HepG2 (cell line): ENCODE results near the gene MICAL1. TPM values are rescaled to one million over a fixed set of nuclear protein-coding genes. Genes with fewer than 3 reads are reported as not detected.

Experiments
- ATAC-seq: fragments of 200-7000 bp; cut with Tn5 transposase; 3 replicates; pipeline ENCODE4 v1.9.1; 2020; ENCODE audit warnings: mild to moderate bottlenecking, moderate library complexity
- BruUV-seq: library from RNA; stranded (reverse); fragments of 400-500 nt; replicated peaks from 2 replicates; lab custom pipeline; 2021; lab: Mats Ljungman, UMichigan
- CTCF ChIA-PET: fragments of 300-600 bp; formaldehyde crosslinking; extraction: SDS; loops from one replicate; lab custom pipeline; 2021; ENCODE audit warnings: low total read pairs, inconsistent platforms, low intra/inter-chr PET ratio; lab: Yijun Ruan, JAX
- POLR2A ChIA-PET: fragments of 350-600 bp; sonication (Branson Sonifier 250); formaldehyde crosslinking; loops from one replicate; lab custom pipeline; 2020; ENCODE audit warnings: antibody characterized with exemption, inconsistent platforms; lab: Yijun Ruan, JAX
- DNase-seq: peaks from one replicate; pipeline ENCODE4 v3.0.0-alpha.2; 2015; ENCODE audit warnings: low spot score
- FAIRE-seq: peaks from 3 replicates; lab custom pipeline; 2011; peaks lifted over from hg19 to GRCh38; lab: Jason Lieb, UNC
- H2AFZ ChIP-seq: one replicate; pipeline ENCODE4 v1.6.1; 2011; ENCODE audit warnings: low read length, inconsistent platforms
- H3K27ac ChIP-seq: fragments of 300-600 bp; 3 replicates; pipeline ENCODE4 v1.8.0; 2011; ENCODE audit warnings: mixed run types, mild to moderate bottlenecking, mixed read lengths, low read length, inconsistent platforms; ENCODE audit not compliant: insufficient read depth; ENCODE audit errors: extremely low read length
- H3K27me3 ChIP-seq, 2 experiments: fragments of 200-600 bp in 1 of 2; 2 replicates in 1 of 2; 3 replicates in 1 of 2; pipeline versions ENCODE4 v1.6.0 to v1.8.0; 2011; ENCODE audit warnings: low read length in 2 of 2, mild to moderate bottlenecking in 2 of 2, moderate library complexity in 2 of 2, inconsistent platforms in 1 of 2; ENCODE audit not compliant: insufficient read depth in 2 of 2, control insufficient read depth in 1 of 2
- H3K36me3 ChIP-seq, 2 experiments: fragments of 200-600 bp in 1 of 2; replicated peaks in 1 of 2; 2 replicates in 1 of 2; 3 replicates in 1 of 2; pipeline versions ENCODE4 v1.5.1 to v1.8.0; 2011; ENCODE audit warnings: low read length in 2 of 2, inconsistent platforms in 1 of 2; ENCODE audit not compliant: insufficient read depth in 2 of 2, control insufficient read depth in 1 of 2
- H3K4me1 ChIP-seq: 2 replicates; pipeline ENCODE4 v1.5.1; 2012; ENCODE audit warnings: low read length, inconsistent platforms; ENCODE audit not compliant: insufficient read depth
- H3K4me2 ChIP-seq: 2 replicates; pipeline ENCODE4 v1.6.0; 2011; ENCODE audit warnings: low read depth, low read length, inconsistent platforms
- H3K4me3 ChIP-seq, 3 experiments: fragments of 200-600 bp in 1 of 3; sonication (generic), shearing (Covaris generic) in 1 of 3; replicated peaks in 1 of 3; 2 replicates each; pipeline ENCODE4 v1.5.1; 2011 to 2016; ENCODE audit warnings: low read length in 3 of 3, inconsistent platforms in 2 of 3, low read depth in 2 of 3, mild to moderate bottlenecking in 2 of 3, control low read depth in 1 of 3, mixed read lengths in 1 of 3; ENCODE audit not compliant: insufficient read depth in 1 of 3
- H3K79me2 ChIP-seq: one replicate; pipeline ENCODE4 v1.6.1; 2011; ENCODE audit warnings: low read length, inconsistent platforms; ENCODE audit not compliant: insufficient read depth
- H3K9ac ChIP-seq: 2 replicates; pipeline ENCODE4 v1.6.0; 2011; ENCODE audit warnings: mild to moderate bottlenecking, low read depth, low read length, inconsistent platforms; ENCODE audit not compliant: insufficient read depth
- H3K9me3 ChIP-seq: 2 replicates; pipeline ENCODE4 v1.5.1; 2012; ENCODE audit warnings: mild to moderate bottlenecking, low read length
- H4K20me1 ChIP-seq: 2 replicates; pipeline ENCODE4 v1.6.0; 2011; ENCODE audit warnings: inconsistent platforms, mild to moderate bottlenecking, low read length, moderate library complexity; ENCODE audit not compliant: insufficient read depth
- ESRRA ChIP-seq: sonication (generic); formaldehyde crosslinking; IDR thresholded peaks from 2 replicates; pipeline ENCODE4 v1.5.1; 2020; ENCODE audit warnings: mild to moderate bottlenecking, low read depth, missing genetic modification reagents
- HDAC6 ChIP-seq: fragments of 200-600 bp; sonication (generic); IDR thresholded peaks from 2 replicates; pipeline ENCODE4 v1.7.0; 2017; ENCODE audit warnings: mild to moderate bottlenecking, antibody characterized with exemption, low read length, low read depth
- POGZ ChIP-seq: sonication (generic); formaldehyde crosslinking; IDR thresholded peaks from 2 replicates; pipeline ENCODE4 v1.4.0; 2020; ENCODE audit warnings: mild to moderate bottlenecking, missing genetic modification reagents
- RFXAP ChIP-seq: sonication (generic); formaldehyde crosslinking; IDR thresholded peaks from 2 replicates; pipeline ENCODE4 v1.4.0; 2020; ENCODE audit warnings: missing genetic modification reagents, borderline replicate concordance
- SMARCE1 ChIP-seq: fragments of 450-650 bp; IDR thresholded peaks from 2 replicates; pipeline ENCODE4 v1.6.1; 2017; ENCODE audit warnings: borderline replicate concordance
- TMF1 ChIP-seq: sonication (generic); formaldehyde crosslinking; IDR thresholded peaks from 2 replicates; pipeline ENCODE4 v1.8.1; 2022; ENCODE audit warnings: low read depth, missing genetic modification reagents
- YEATS4 ChIP-seq: sonication (generic); formaldehyde crosslinking; IDR thresholded peaks from 2 replicates; pipeline ENCODE4 v1.4.0; 2020; ENCODE audit warnings: missing genetic modification reagents, borderline replicate concordance
- ZNF282 ChIP-seq: fragments of 450-650 bp; IDR thresholded peaks from 2 replicates; pipeline ENCODE4 v1.6.1; 2018; ENCODE audit not compliant: partially characterized antibody
- ZNF326 ChIP-seq: sonication (generic); formaldehyde crosslinking; IDR thresholded peaks from 2 replicates; pipeline ENCODE4 v1.4.0; 2020; ENCODE audit warnings: missing genetic modification reagents, borderline replicate concordance
- ZNF629 ChIP-seq: sonication (generic); formaldehyde crosslinking; conservative IDR thresholded peaks from 2 replicates; pipeline ENCODE4 v1.5.0; 2020; ENCODE audit warnings: missing genetic modification reagents
- ZNF792 ChIP-seq: IDR thresholded peaks from 2 replicates; pipeline ENCODE4 v1.6.1; 2016
- WGBS: methylation state at CpG from one replicate; pipeline ENCODE4 v1.1.6; 2017; ENCODE audit warnings: low lambda C conversion rate; 5-methylcytosine and 5-hydroxymethylcytosine counted together
- in situ Hi-C: cut with HindIII; loops from 2 replicates; pipeline ENCODE4 v1.10.0; 2017; ENCODE audit warnings: low pct_unique_long_range_greater_than_20kb; ENCODE audit not compliant: extremely low pct_ligation_motif_present
- intact Hi-C: fragments of 100-400 bp; cut with micrococcal nuclease; formaldehyde crosslinking; loops from one replicate; pipeline ENCODE4 v1.10.0; 2022; ENCODE audit not compliant: unreplicated experiment
- polyA plus RNA-seq, 8 experiments: library from polyadenylated mRNA; depleted of rRNA in 3 of 8; stranded (reverse) in 7 of 8; unstranded in 1 of 8; fragments of >200 nt; fragmentation: Illumina TruSeq in 4 of 8; extraction: Trizol in 4 of 8; gene quantifications; 2 replicates each; pipeline versions ENCODE4 v1.2.1 to v1.2.3, GENCODE V29; 2011 to 2016; ENCODE audit warnings: low read depth in 4 of 8, missing spikeins in 1 of 8, mixed read lengths in 1 of 8; ENCODE audit not compliant: insufficient read depth in 1 of 8
- total RNA-seq, 5 experiments: library from RNA; depleted of rRNA; stranded (reverse); fragments of >200 nt; fragmentation: Illumina TruSeq; extraction: Trizol; gene quantifications; 2 replicates each; pipeline ENCODE4 v1.2.3, GENCODE V29; 2016; ENCODE audit warnings: low read depth in 1 of 5
- TF ChIP-seq, protein P1 (sequence below): sonication (generic); formaldehyde crosslinking; IDR thresholded peaks from 2 replicates; pipeline ENCODE4; 2020; ENCODE audit warnings: missing genetic modification reagents, mild to moderate bottlenecking, borderline replicate concordance
- TF ChIP-seq, protein P2 (sequence below): sonication (generic); formaldehyde crosslinking; conservative IDR thresholded peaks from 2 replicates; pipeline ENCODE4 v1.5.0; 2020; ENCODE audit warnings: missing genetic modification reagents
- TF ChIP-seq, protein P3 (sequence below): sonication (generic); formaldehyde crosslinking; IDR thresholded peaks from one replicate; pipeline ENCODE4 v1.5.1; 2020; ENCODE audit warnings: mild to moderate bottlenecking, missing genetic modification reagents; ENCODE audit errors: not compliant biosample characterization

The MICAL1 gene
- total and polyA plus RNA-seq, 2 of the 13 experiments (the other 11 are each of a cell fraction or from before 2014, with no cell fraction given): 6.9 to 39.0 TPM

DNA sequence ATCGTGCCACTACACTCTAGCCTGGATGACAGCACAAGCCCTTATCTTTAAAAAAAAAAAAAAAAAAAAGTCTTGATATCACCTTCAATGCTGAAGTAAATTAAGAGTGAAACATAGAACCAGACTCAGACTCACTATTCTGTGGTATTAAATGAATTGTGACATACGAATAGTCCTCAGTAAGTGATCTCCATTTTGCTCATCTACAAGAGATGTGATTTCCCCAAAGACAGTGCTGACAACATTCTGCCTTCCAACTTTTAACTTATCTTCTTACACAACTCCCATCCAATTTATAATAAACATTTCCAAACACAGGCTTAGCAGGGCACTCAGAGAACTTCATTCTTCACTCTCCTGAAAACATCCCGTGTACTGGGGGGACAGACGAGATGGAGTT lies 19.4 kb upstream of the MICAL1 start:
- Histone ChIP-seq H3K4me3 (no peak overlapping the region), H3K4me1 (peaks cover 37% of the 10 kb centered on the region), H3K79me2 (peaks cover 12% of the 10 kb centered on the region), H3K9me3 (no peaks in the 10 kb centered on the region), H3K27me3 (no peaks in the 10 kb centered on the region), H3K27ac (no peak overlapping the region), H2AFZ (no peak overlapping the region), H3K4me2 (no peak overlapping the region), H3K9ac (no peak overlapping the region), H4K20me1 (no peaks in the 10 kb centered on the region), H3K36me3 (peaks cover 18 to 45% of the 10 kb centered on the region in 2 experiments; a peak in 4 of 5 replicates)
- in situ Hi-C loops: no loop called here
- 96% methylated on average over 4 of the region's 4 CpGs for WGBS
- intact Hi-C loops: no loop called here
- POLR2A ChIA-PET: no interaction called here
- CTCF ChIA-PET: no interaction called here
- FAIRE-seq (no peak), DNase-seq (no peak), ATAC-seq (no peak)
- no TSS peak for BruUV-seq
- TF ChIP-seq TMF1 (CRISPR knock-in tag) (no peak), ZNF282 (no peak), ESRRA (CRISPR knock-in tag) (no peak), RFXAP (CRISPR knock-in tag) (no peak), SMARCE1 (no peak), POGZ (CRISPR knock-in tag) (no peak), ZNF326 (CRISPR knock-in tag) (no peak), YEATS4 (CRISPR knock-in tag) (no peak), HDAC6 (no peak), ZNF629 (no peak), ZNF792 (CRISPR knock-in tag) (no peak)
- TF ChIP-seq, protein P1, sequence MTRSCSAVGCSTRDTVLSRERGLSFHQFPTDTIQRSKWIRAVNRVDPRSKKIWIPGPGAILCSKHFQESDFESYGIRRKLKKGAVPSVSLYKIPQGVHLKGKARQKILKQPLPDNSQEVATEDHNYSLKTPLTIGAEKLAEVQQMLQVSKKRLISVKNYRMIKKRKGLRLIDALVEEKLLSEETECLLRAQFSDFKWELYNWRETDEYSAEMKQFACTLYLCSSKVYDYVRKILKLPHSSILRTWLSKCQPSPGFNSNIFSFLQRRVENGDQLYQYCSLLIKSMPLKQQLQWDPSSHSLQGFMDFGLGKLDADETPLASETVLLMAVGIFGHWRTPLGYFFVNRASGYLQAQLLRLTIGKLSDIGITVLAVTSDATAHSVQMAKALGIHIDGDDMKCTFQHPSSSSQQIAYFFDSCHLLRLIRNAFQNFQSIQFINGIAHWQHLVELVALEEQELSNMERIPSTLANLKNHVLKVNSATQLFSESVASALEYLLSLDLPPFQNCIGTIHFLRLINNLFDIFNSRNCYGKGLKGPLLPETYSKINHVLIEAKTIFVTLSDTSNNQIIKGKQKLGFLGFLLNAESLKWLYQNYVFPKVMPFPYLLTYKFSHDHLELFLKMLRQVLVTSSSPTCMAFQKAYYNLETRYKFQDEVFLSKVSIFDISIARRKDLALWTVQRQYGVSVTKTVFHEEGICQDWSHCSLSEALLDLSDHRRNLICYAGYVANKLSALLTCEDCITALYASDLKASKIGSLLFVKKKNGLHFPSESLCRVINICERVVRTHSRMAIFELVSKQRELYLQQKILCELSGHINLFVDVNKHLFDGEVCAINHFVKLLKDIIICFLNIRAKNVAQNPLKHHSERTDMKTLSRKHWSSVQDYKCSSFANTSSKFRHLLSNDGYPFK (CRISPR knock-in tag): no peak
- TF ChIP-seq, protein P2, sequence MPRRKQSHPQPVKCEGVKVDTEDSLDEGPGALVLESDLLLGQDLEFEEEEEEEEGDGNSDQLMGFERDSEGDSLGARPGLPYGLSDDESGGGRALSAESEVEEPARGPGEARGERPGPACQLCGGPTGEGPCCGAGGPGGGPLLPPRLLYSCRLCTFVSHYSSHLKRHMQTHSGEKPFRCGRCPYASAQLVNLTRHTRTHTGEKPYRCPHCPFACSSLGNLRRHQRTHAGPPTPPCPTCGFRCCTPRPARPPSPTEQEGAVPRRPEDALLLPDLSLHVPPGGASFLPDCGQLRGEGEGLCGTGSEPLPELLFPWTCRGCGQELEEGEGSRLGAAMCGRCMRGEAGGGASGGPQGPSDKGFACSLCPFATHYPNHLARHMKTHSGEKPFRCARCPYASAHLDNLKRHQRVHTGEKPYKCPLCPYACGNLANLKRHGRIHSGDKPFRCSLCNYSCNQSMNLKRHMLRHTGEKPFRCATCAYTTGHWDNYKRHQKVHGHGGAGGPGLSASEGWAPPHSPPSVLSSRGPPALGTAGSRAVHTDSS (CRISPR knock-in tag): no peak
- TF ChIP-seq, protein P3, sequence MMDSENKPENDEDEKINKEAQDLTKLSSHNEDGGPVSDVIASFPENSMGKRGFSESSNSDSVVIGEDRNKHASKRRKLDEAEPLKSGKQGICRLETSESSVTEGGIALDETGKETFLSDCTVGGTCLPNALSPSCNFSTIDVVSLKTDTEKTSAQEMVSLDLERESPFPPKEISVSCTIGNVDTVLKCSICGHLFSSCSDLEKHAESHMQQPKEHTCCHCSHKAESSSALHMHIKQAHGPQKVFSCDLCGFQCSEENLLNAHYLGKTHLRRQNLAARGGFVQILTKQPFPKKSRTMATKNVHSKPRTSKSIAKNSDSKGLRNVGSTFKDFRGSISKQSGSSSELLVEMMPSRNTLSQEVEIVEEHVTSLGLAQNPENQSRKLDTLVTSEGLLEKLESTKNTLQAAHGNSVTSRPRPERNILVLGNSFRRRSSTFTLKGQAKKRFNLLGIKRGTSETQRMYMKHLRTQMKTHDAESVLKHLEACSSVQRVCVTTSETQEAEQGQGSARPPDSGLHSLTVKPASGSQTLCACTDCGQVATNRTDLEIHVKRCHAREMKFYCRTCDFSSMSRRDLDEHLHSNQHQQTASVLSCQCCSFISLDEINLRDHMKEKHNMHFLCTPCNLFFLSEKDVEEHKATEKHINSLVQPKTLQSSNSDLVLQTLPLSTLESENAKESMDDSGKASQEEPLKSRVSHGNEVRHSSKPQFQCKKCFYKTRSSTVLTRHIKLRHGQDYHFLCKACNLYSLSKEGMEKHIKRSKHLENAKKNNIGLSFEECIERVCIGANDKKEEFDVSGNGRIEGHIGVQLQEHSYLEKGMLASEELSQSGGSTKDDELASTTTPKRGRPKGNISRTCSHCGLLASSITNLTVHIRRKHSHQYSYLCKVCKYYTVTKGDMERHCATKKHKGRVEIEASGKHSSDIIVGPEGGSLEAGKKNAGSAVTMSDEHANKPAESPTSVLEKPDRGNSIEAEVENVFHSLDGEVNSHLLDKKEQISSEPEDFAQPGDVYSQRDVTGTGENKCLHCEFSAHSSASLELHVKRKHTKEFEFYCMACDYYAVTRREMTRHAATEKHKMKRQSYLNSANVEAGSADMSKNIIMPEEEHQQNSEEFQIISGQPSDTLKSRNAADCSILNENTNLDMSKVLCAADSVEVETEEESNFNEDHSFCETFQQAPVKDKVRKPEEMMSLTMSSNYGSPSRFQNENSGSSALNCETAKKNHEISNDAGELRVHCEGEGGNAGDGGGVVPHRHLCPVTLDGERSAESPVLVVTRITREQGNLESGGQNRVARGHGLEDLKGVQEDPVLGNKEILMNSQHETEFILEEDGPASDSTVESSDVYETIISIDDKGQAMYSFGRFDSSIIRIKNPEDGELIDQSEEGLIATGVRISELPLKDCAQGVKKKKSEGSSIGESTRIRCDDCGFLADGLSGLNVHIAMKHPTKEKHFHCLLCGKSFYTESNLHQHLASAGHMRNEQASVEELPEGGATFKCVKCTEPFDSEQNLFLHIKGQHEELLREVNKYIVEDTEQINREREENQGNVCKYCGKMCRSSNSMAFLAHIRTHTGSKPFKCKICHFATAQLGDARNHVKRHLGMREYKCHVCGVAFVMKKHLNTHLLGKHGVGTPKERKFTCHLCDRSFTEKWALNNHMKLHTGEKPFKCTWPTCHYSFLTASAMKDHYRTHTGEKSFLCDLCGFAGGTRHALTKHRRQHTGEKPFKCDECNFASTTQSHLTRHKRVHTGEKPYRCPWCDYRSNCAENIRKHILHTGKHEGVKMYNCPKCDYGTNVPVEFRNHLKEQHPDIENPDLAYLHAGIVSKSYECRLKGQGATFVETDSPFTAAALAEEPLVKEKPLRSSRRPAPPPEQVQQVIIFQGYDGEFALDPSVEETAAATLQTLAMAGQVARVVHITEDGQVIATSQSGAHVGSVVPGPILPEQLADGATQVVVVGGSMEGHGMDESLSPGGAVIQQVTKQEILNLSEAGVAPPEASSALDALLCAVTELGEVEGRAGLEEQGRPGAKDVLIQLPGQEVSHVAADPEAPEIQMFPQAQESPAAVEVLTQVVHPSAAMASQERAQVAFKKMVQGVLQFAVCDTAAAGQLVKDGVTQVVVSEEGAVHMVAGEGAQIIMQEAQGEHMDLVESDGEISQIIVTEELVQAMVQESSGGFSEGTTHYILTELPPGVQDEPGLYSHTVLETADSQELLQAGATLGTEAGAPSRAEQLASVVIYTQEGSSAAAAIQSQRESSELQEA (CRISPR knock-in tag): no peak
